Activated effector memory CD4-positive, alpha-beta T cell treated with Interleukin-2 at 50 U/mL for 16 hours (primary cell): Measurements from ENCODE around the gene RSRC1.
"Not testable (repeated sequence)": the region's sequence is repeated elsewhere in the genome, so short reads cannot be mapped to it uniquely, and the experiment has no call there.

ENCODE experiments used
- DNase-seq: peaks from one replicate; pipeline ENCODE4 v3.0.0-alpha.2; 2020

Gene RSRC1

DNA sequence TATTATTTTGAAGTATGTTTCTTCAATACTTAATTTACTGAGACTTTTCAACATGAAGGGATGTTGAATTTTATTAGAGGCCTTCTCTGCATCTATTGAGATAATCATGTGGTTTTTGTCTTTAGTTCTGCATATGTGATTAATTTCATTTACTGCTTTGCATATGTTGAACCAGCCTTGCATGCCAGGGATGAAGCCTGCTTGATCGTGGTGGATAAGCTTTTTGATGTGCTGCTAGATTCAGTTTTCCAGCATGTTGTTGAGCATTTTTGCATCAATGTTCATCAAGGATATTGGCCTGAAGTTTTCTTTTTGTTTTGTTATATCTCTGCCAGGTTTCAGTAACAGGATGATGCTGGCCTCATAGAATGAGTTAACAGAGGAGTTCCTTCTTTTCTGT lies 134.4 kb downstream of the RSRC1 start:
- DNase-seq = no peak

DNA sequence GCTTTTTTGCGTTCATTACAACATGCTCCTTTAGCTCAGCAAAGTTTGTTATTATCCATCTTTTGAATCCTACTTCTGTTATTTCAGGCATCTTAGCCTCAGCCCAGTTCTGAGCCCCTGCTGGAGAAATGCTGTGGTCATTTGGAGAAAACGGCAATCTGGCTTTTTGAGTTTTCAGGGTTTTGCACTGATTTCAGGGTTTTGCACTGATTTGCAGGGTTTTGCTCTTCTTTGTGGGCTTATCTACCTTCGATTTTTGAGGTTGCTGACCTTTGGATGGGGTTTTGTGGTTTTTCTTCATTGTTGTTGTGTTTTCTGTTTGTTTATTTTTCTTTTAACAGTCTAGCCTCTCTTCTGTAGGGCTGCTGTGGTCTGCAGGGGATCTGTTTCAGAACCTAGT lies 137.4 kb downstream of the RSRC1 start:
- no peak for DNase-seq

GRCh38 chr3:158248261-158248660 lies 138.4 kb downstream of the RSRC1 start:
- DNase-seq = no peak

- no peak for DNase-seq
Measured at GRCh38 chr3:158249183-158249582, 139.3 kb downstream of the RSRC1 start.

DNA sequence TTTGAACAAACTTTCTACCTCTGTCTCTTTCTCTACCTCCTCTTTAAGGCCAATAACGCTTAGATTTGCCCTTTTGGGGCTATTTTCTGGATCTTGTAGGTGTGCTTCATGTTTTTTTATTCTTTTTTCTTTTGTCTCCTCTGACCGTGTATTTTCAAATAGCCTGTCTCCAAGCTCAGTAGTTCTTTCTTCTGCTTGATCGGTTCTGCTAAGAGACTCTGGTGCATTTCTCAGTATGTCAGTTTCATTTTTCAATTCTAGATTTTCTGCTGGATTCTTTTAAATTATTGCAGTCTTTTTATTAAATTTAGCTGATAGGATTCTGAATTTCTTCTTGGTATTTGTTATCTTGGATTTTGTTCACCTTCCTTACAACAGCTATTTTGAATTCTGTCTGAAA lies 148.7 kb downstream of the RSRC1 start:
- DNase-seq = no peak

- no peak for DNase-seq
Measured at GRCh38 chr3:158260392-158260791, 150.5 kb downstream of the RSRC1 start.

DNA sequence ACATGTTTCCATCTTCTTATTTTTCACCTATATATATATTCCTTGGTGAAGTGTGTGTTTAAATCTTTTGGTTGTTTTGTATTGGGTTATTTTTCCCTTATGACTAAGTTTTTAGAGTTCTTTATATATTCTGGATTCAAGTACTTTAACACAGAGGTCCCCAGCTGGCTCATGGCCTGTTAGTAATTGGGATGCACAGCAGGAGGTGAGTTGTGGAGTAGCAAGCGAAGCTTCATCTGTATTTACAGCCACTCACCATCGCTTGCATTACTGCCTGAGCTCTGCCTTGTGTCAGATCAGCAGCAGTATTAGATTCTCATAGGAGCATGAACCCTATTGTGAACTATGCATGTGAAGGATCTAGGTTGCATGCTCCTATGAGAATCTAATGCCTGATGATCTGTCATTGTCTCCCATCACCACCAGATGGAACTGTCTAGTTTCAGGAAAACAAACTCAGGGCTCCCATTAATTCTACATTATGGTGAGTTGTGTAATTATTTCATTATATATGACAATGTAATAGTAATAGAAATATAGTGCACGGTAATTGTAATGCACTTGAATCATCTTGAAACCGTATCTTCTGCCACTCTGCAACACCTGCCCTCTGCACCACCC lies 151.6 kb downstream of the RSRC1 start:
- no peak for DNase-seq

DNA sequence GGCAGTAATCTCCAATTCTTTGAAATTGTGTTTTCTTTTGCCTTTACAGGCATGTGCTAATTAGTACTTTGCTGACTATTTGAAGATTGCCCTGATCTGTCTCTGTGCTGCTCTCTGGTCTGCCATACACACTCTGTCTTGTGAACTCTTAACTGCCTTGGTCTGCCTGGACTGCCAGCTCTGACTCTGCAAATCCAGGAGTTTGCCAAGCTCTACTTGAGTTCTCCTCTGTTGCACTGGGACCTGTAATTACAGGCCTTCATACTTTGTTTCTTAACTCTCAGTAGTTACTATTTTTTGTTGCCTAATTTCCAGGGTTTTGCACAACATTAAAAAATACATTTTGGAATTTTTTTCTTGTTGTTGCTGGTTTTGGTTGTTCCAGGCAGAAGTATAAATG lies 155.0 kb downstream of the RSRC1 start:
- no peak for DNase-seq

- DNase-seq = no peak
Measured at GRCh38 chr3:158267015-158267414, 157.1 kb downstream of the RSRC1 start.

DNA sequence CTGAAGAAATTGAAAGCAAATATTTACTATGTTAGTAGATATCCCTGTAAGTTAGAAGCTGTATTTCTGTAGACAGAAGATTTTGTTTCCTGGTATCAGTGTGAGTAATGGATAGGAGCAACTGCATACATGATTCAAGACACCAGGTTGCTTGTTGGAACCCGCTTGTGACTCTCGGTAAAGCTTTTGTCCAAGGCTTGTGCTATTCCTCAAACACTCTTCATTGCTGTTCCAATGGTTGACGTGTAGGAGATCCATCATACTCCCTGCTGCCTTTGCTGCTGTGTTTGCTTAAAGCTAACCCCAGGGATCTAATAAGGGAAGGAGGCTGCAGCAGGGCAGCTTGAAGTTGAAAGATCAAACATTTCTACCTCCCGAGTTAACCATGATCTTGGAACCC lies 160.1 kb downstream of the RSRC1 start:
- no peak for DNase-seq

GRCh38 chr3:158272081-158272480 lies 162.2 kb downstream of the RSRC1 start:
- DNase-seq = no peak

- no peak for DNase-seq
Measured at GRCh38 chr3:158273656-158274055, 163.8 kb downstream of the RSRC1 start.

DNA sequence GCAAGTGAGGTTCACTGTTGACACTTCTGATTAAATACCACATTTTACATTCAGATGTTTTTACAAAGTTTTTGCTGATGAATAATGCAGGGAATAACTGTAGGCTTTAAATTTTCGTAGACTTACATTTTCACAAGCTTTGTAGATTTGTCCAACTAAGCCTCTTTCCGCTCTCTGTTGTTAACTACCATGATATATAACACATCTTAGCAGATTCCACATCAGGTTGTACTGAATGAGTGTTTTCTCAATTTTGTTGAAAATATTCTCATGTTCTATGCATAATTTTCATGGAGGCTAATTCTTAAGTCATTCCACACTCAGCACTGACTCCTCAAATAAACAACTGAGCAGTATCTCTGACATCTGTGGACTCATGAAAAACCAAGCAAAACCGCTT lies 168.3 kb downstream of the RSRC1 start:
- DNase-seq = no peak

- DNase-seq = no peak
Measured at GRCh38 chr3:158279609-158280008, 169.7 kb downstream of the RSRC1 start.

DNA sequence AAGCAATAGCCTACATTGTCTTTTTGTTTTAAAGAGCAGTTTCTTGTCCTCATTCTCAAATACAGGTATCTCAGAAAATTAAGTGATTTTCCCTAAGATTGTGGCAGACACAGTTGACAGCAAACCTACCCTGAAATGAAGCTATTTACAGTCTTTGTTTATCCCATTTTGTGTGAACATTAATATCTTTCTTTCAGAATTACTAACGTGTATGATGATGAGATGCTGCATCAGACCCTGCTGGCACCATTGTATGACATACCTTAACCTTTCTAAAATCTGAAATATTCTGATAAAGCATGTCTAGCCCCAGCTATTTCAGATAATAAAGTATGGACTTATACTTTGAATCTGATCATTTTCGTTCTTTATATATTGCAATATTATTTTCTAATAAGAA lies 185.9 kb downstream of the RSRC1 start:
- DNase-seq = no peak

- no peak for DNase-seq
Measured at GRCh38 chr3:158297940-158298339, 188.1 kb downstream of the RSRC1 start.

DNA sequence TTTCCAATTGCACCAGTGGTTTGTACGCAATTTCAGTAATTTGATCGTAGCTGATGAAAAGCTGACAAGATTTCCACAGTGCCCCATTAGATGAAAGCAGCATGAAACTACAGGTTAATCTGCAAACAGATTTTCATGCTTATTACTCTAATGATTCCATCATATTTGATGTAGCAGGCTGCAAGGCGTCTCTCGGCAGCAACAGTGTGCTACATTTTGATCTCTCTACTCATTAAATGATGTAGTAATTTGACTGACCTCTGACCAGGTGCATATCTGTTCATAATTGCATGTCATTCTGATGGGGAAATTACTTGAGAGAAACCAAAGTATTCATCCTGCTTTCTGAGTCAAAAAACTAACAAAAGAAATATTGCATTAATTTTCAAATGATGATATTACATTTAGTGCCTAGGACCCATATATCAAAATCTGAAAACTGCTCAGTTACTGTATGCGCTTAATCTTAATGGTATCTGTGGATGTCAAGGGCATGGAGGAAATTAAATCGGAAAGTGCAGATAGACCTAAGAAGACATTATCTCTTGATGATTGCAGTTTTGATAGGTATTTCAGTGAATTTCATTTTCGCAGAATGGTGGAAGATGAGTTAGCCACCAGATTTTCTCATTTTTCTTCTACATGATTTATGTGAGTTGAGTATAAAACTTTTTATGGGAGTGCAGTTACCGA lies 198.5 kb downstream of the RSRC1 start:
- no peak for DNase-seq

GRCh38 chr3:158312560-158313141 lies 202.8 kb downstream of the RSRC1 start:
- no peak for DNase-seq

GRCh38 chr3:158313338-158313927 lies 203.5 kb downstream of the RSRC1 start:
- DNase-seq = no peak

- DNase-seq = no peak
Measured at GRCh38 chr3:158314426-158315357, 204.8 kb downstream of the RSRC1 start.

- not testable (repeated sequence) for DNase-seq
Measured at GRCh38 chr3:158329696-158330441, 220.0 kb downstream of the RSRC1 start.

- DNase-seq = no peak
Measured at GRCh38 chr3:158330870-158331269, 221.0 kb downstream of the RSRC1 start.
